DOHH2 (cell line): Measurements from ENCODE around the gene FOXC2.

ENCODE experiments used
- CTCF ChIP-seq: fragments of 200-600 bp; sonication (generic); IDR thresholded peaks from one replicate; pipeline ENCODE4 v1.5.1; 2014; ENCODE audit warnings: antibody characterized with exemption, mild to moderate bottlenecking, low read depth, low read length; ENCODE audit not compliant: poor library complexity, severe bottlenecking
- EZH2phosphoT487 ChIP-seq: fragments of 200-600 bp; sonication (generic); IDR thresholded peaks from 2 replicates; pipeline ENCODE4 v1.6.1; 2017; ENCODE audit warnings: borderline replicate concordance, mild to moderate bottlenecking, antibody characterized with exemption, low read length, moderate library complexity, mixed read lengths

GRCh38 chr16:86546638-86547013, 20.0 kb upstream of the FOXC2 start:
- TF ChIP-seq CTCF, result no peak
- no peak for TF ChIP-seq EZH2phosphoT487
